Osteoblast (primary cell): ENCODE measurements around the gene WDR37. TPM values are rescaled to one million over a fixed set of nuclear protein-coding genes. Genes with fewer than 3 reads are reported as not detected.

Source experiments
- DNase-seq: peaks from one replicate; pipeline ENCODE4 v3.0.0; 2011; ENCODE audit warnings: low spot score, mixed read lengths; ENCODE audit not compliant: insufficient read length; ENCODE audit errors: missing footprints
- H2AFZ ChIP-seq: 2 replicates; pipeline ENCODE4 v1.6.0; 2011; ENCODE audit warnings: mild to moderate bottlenecking, low read length
- H3K27ac ChIP-seq: 2 replicates; pipeline ENCODE4 v1.5.1; 2011; ENCODE audit warnings: mild to moderate bottlenecking, low read depth, low read length, moderate library complexity
- H3K27me3 ChIP-seq: 2 replicates; pipeline ENCODE4 v1.6.0; 2012; ENCODE audit warnings: mild to moderate bottlenecking, control low read depth, inconsistent platforms, low read length, moderate library complexity; ENCODE audit not compliant: insufficient read depth
- H3K36me3 ChIP-seq: 2 replicates; pipeline ENCODE4 v1.5.1; 2011; ENCODE audit warnings: mild to moderate bottlenecking, low read length, control low read depth, moderate library complexity; ENCODE audit not compliant: insufficient read depth
- H3K4me1 ChIP-seq: 2 replicates; pipeline ENCODE4 v1.5.1; 2011; ENCODE audit warnings: mild to moderate bottlenecking, low read length, control low read depth, moderate library complexity; ENCODE audit not compliant: insufficient read depth
- H3K4me2 ChIP-seq: 2 replicates; pipeline ENCODE4 v1.6.0; 2011; ENCODE audit warnings: mild to moderate bottlenecking, low read length; ENCODE audit not compliant: insufficient read depth
- H3K4me3 ChIP-seq: fragments of 200-600 bp; sonication (generic); 3 replicates; pipeline ENCODE4 v1.5.1; 2012; ENCODE audit warnings: mild to moderate bottlenecking, low read length, inconsistent platforms; ENCODE audit not compliant: insufficient read depth
- H3K79me2 ChIP-seq: 2 replicates; pipeline ENCODE4 v1.6.0; 2012; ENCODE audit warnings: mild to moderate bottlenecking, low read length, control low read depth, inconsistent platforms; ENCODE audit not compliant: insufficient read depth
- H3K9me3 ChIP-seq: 2 replicates; pipeline ENCODE4 v1.5.1; 2011; ENCODE audit warnings: low read depth, low read length, control low read depth
- H4K20me1 ChIP-seq: 2 replicates; pipeline ENCODE4 v1.6.0; 2012; ENCODE audit warnings: mild to moderate bottlenecking, low read length, control low read depth; ENCODE audit not compliant: insufficient read depth
- total RNA-seq: library from RNA; depleted of rRNA; stranded (reverse); fragments of >200 nt; gene quantifications from 2 replicates; pipeline ENCODE4 v1.2.3, GENCODE V29; 2012
- TF ChIP-seq, protein P1 (sequence below): IDR thresholded peaks from 2 replicates; pipeline ENCODE4 v1.5.1; 2011; ENCODE audit warnings: mild to moderate bottlenecking, low read depth, low read length, moderate library complexity; ENCODE audit errors: extremely low read depth

Gene WDR37
- total RNA-seq, 1 donor, result 18.8 TPM

GRCh38 chr10:1068380-1069361, 12.5 kb downstream of the WDR37 start:
- peaks cover 17% of the 10 kb centered on the region for H3K36me3 ChIP-seq

DNA sequence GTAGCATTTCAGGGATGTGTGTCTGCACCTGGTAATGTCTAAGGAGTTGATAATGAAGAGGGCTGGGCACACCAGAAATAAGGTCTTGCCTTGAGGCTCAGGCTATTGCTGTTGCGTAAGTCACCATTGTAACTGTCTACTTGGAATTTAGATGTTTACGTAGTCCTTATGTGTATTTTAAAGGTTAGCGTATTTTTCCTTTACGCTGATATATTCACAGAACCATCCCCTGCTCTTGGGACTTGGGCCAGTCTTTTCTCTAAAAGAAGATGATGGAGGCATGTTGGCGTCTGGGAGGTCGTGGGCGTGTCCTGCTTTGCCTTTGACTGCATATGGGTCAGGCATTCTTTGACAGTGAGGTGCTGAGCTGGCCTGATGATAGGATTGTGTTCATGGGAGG, 14.7 kb downstream of the WDR37 start:
- Histone ChIP-seq H3K9me3 (no peaks in the 10 kb centered on the region), H3K27ac (no peak overlapping the region), H2AFZ (no peak overlapping the region), H3K36me3 (peaks cover 23% of the 10 kb centered on the region), H3K79me2 (peaks cover 72% of the 10 kb centered on the region), H3K4me1 (peaks cover 5% of the 10 kb centered on the region), H3K4me2 (no peak overlapping the region), H3K27me3 (no peaks in the 10 kb centered on the region), H4K20me1 (peaks cover 29% of the 10 kb centered on the region), H3K4me3 (no peak overlapping the region)
- DNase-seq, result peak; percentile 65
- TF ChIP-seq, protein P1, sequence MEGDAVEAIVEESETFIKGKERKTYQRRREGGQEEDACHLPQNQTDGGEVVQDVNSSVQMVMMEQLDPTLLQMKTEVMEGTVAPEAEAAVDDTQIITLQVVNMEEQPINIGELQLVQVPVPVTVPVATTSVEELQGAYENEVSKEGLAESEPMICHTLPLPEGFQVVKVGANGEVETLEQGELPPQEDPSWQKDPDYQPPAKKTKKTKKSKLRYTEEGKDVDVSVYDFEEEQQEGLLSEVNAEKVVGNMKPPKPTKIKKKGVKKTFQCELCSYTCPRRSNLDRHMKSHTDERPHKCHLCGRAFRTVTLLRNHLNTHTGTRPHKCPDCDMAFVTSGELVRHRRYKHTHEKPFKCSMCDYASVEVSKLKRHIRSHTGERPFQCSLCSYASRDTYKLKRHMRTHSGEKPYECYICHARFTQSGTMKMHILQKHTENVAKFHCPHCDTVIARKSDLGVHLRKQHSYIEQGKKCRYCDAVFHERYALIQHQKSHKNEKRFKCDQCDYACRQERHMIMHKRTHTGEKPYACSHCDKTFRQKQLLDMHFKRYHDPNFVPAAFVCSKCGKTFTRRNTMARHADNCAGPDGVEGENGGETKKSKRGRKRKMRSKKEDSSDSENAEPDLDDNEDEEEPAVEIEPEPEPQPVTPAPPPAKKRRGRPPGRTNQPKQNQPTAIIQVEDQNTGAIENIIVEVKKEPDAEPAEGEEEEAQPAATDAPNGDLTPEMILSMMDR, result no peak

More at GRCh38 chr10:1068380-1069361, 12.5 kb downstream of the WDR37 start:
- DNase-seq, result no peak
- peaks cover 24% of the 10 kb centered on the region for H4K20me1 ChIP-seq
- no peak overlapping the region for H3K27ac ChIP-seq
- peaks cover 76% of the 10 kb centered on the region for H3K79me2 ChIP-seq
- H3K4me3 ChIP-seq, result no peak overlapping the region
- TF ChIP-seq, protein P1, result no peak
- H3K27me3 ChIP-seq, result no peaks in the 10 kb centered on the region
- H3K9me3 ChIP-seq, result no peaks in the 10 kb centered on the region
- no peak overlapping the region for H3K4me2 ChIP-seq
- no peak overlapping the region for H2AFZ ChIP-seq
- H3K4me1 ChIP-seq, result peaks cover 5% of the 10 kb centered on the region

GRCh38 chr10:1074052-1074747, 18.0 kb downstream of the WDR37 start:
- Histone ChIP-seq H3K9me3 (no peaks in the 10 kb centered on the region), H3K79me2 (peaks cover 49% of the 10 kb centered on the region), H3K36me3 (peaks cover 23% of the 10 kb centered on the region), H3K27me3 (no peaks in the 10 kb centered on the region), H3K27ac (no peak overlapping the region), H2AFZ (no peak overlapping the region), H3K4me2 (no peak overlapping the region), H4K20me1 (peaks cover 23% of the 10 kb centered on the region), H3K4me1 (peaks cover 5% of the 10 kb centered on the region), H3K4me3 (no peak overlapping the region)
- TF ChIP-seq, protein P1, result peak; percentile 11
- no peak for DNase-seq
